NCI-H1092 (cell line): ENCODE measurements around the gene ZNF239.
"Not testable (repeated sequence)": the region's sequence is repeated elsewhere in the genome, so short reads cannot be mapped to it uniquely, and the experiment has no call there.

ENCODE experiments used
- DNase-seq: peaks from one replicate; lab custom pipeline; 2025; lab: John Stamatoyannopoulos, UW

The ZNF239 gene

GRCh38 chr10:43574001-43574892, at the start of gene ZNF239:
Gene ZNF239, minus strand, starts transcription at chr10:43574616. Its CDS starts 16,537 bp downstream, at chr10:43558079.
- DNase-seq = peak; percentile 47

- no peak for DNase-seq
Measured at GRCh38 chr10:43623351-43623750, 48.9 kb upstream of the ZNF239 start.

GRCh38 chr10:43622038-43622437, 47.6 kb upstream of the ZNF239 start:
- peak; percentile 0 for DNase-seq

GRCh38 chr10:43619368-43619767, 45.0 kb upstream of the ZNF239 start:
- no peak for DNase-seq

GRCh38 chr10:43616697-43617370, 42.4 kb upstream of the ZNF239 start:
- DNase-seq = no peak

GRCh38 chr10:43610636-43611035, 36.2 kb upstream of the ZNF239 start:
- no peak for DNase-seq

- no peak for DNase-seq
Measured at GRCh38 chr10:43607199-43607573, 32.8 kb upstream of the ZNF239 start.

GRCh38 chr10:43606323-43607198, 32.1 kb upstream of the ZNF239 start, which contains the start of gene ZNF485:
Gene ZNF485, plus strand, starts transcription at chr10:43606438. Its CDS starts 613 bp downstream, at chr10:43607051.
- peak; percentile 40 for DNase-seq

- no peak for DNase-seq
Measured at GRCh38 chr10:43605850-43606322, 31.5 kb upstream of the ZNF239 start.

- DNase-seq = not testable (repeated sequence)
Measured at GRCh38 chr10:43601576-43601975, 27.2 kb upstream of the ZNF239 start.

- DNase-seq = no peak
Measured at GRCh38 chr10:43599333-43599732, 24.9 kb upstream of the ZNF239 start.

GRCh38 chr10:43598446-43598845, 24.0 kb upstream of the ZNF239 start:
- no peak for DNase-seq

GRCh38 chr10:43596546-43596945, 22.1 kb upstream of the ZNF239 start:
- DNase-seq = no peak

GRCh38 chr10:43595739-43596298, 21.4 kb upstream of the ZNF239 start:
- DNase-seq = no peak

- no peak for DNase-seq
Measured at GRCh38 chr10:43594944-43595589, 20.7 kb upstream of the ZNF239 start.

GRCh38 chr10:43591303-43591904, 17.0 kb upstream of the ZNF239 start:
- DNase-seq = no peak

GRCh38 chr10:43586730-43587115, 12.3 kb upstream of the ZNF239 start:
- DNase-seq = not testable (repeated sequence)

GRCh38 chr10:43585981-43586729, 11.7 kb upstream of the ZNF239 start:
- DNase-seq = no peak

GRCh38 chr10:43585046-43585445, 10.6 kb upstream of the ZNF239 start:
- DNase-seq = no peak

GRCh38 chr10:43584051-43584450, 9.6 kb upstream of the ZNF239 start:
- DNase-seq = no peak
